ENCODE data around the gene TMC1. TPM values are rescaled to one million over a fixed set of nuclear protein-coding genes. Genes with fewer than 3 reads are reported as not detected.
"Not testable (repeated sequence)": the region's sequence is repeated elsewhere in the genome, so short reads cannot be mapped to it uniquely, and the experiment has no call there.

The TMC1 gene
- total RNA-seq, 1 donor from 2014 or later = not detected

- H3K27me3 Mint-ChIP-seq (ENCODE audit: low read depth) = peaks cover 1% of the 10 kb centered on the region
Observed at GRCh38 chr9:72843520-72844439, 322.4 kb downstream of the TMC1 start.

GRCh38 chr9:72844440-72844768 is 323.0 kb downstream of the TMC1 start:
- Mint-ChIP-seq H3K9me3 (peaks cover 48% of the 10 kb centered on the region), H3K27me3 (ENCODE audit: low read depth) (peaks cover 1% of the 10 kb centered on the region), H3K4me3 (no peak overlapping the region), H3K36me3 (peaks cover 4% of the 10 kb centered on the region), H3K4me1 (peaks cover 6% of the 10 kb centered on the region), H3K27ac (no peak overlapping the region)
- DNase-seq (ENCODE audit: low spot score in 2 of 2, unreplicated experiment in 2 of 2) = no peak
- no peak for TF ChIP-seq CTCF (IDR thresholded peaks at IDR 0.05; ENCODE audit: unreplicated experiment)

More at GRCh38 chr9:72843520-72844439, 322.4 kb downstream of the TMC1 start:
- Mint-ChIP-seq H3K27ac (no peak overlapping the region), H3K9me3 (peaks cover 42% of the 10 kb centered on the region), H3K4me3 (no peak overlapping the region), H3K4me1 (peaks cover 10% of the 10 kb centered on the region), H3K36me3 (peaks cover 4% of the 10 kb centered on the region)
- no peak for DNase-seq (ENCODE audit: low spot score in 2 of 2, unreplicated experiment in 2 of 2)
- TF ChIP-seq CTCF (IDR thresholded peaks at IDR 0.05; ENCODE audit: unreplicated experiment) = no peak

- H3K27me3 Mint-ChIP-seq (ENCODE audit: low read depth); H3K27ac Mint-ChIP-seq; H3K4me3 Mint-ChIP-seq; H3K36me3 Mint-ChIP-seq; DNase-seq (ENCODE audit: low spot score in 2 of 2, unreplicated experiment in 2 of 2); H3K4me1 Mint-ChIP-seq: not testable (repeated sequence)
- H3K9me3 Mint-ChIP-seq = peaks cover 53% of the 10 kb centered on the region
Observed at GRCh38 chr9:72845052-72845451, 323.6 kb downstream of the TMC1 start.

GRCh38 chr9:72850209-72850608 is 328.8 kb downstream of the TMC1 start:
- not testable (repeated sequence) for H3K27ac Mint-ChIP-seq

GRCh38 chr9:72855321-72855720 is 333.9 kb downstream of the TMC1 start:
- H3K27ac Mint-ChIP-seq = no peak overlapping the region
- H3K4me1 Mint-ChIP-seq = peaks cover 10% of the 10 kb centered on the region
- no peak for TF ChIP-seq CTCF (IDR thresholded peaks at IDR 0.05; ENCODE audit: unreplicated experiment)

More at GRCh38 chr9:72850209-72850608, 328.8 kb downstream of the TMC1 start:
- H3K27me3 Mint-ChIP-seq (ENCODE audit: low read depth); H3K4me1 Mint-ChIP-seq; H3K4me3 Mint-ChIP-seq; H3K36me3 Mint-ChIP-seq; DNase-seq (ENCODE audit: low spot score in 2 of 2, unreplicated experiment in 2 of 2): not testable (repeated sequence)
- peaks cover 49% of the 10 kb centered on the region for H3K9me3 Mint-ChIP-seq

GRCh38 chr9:72855890-72856523 is 334.6 kb downstream of the TMC1 start:
- Mint-ChIP-seq H3K4me3 (no peak overlapping the region), H3K9me3 (peaks cover 6% of the 10 kb centered on the region), H3K27ac (no peak overlapping the region)

More at GRCh38 chr9:72855321-72855720, 333.9 kb downstream of the TMC1 start:
- Mint-ChIP-seq H3K27me3 (ENCODE audit: low read depth) (peaks cover 2% of the 10 kb centered on the region), H3K36me3 (peaks cover 2% of the 10 kb centered on the region), H3K4me3 (no peak overlapping the region), H3K9me3 (peaks cover 5% of the 10 kb centered on the region)
- DNase-seq (ENCODE audit: low spot score in 2 of 2, unreplicated experiment in 2 of 2) = no peak

More at GRCh38 chr9:72855890-72856523, 334.6 kb downstream of the TMC1 start:
- Mint-ChIP-seq H3K4me1 (peaks cover 10% of the 10 kb centered on the region), H3K27me3 (ENCODE audit: low read depth) (peaks cover 2% of the 10 kb centered on the region), H3K36me3 (peaks cover 2% of the 10 kb centered on the region)
- no peak for TF ChIP-seq CTCF (IDR thresholded peaks at IDR 0.05; ENCODE audit: unreplicated experiment)
- DNase-seq (ENCODE audit: low spot score in 2 of 2, unreplicated experiment in 2 of 2) = no peak
